ENCODE results near the gene CRB1.
"Not testable (repeated sequence)": the region's sequence is repeated elsewhere in the genome, so short reads cannot be mapped to it uniquely, and the experiment has no call there.

CRB1 gene

GRCh38 chr1:197394831-197395608 lies 127.0 kb downstream of the CRB1 start:
- in situ Hi-C loops (cut with HindIII; ENCODE audit: low sequenced_read_pairs), result no loop called here

GRCh38 chr1:197397895-197398294 lies 129.8 kb downstream of the CRB1 start:
- in situ Hi-C loops (cut with HindIII; ENCODE audit: low sequenced_read_pairs), result no loop called here

GRCh38 chr1:197399755-197400521 lies 131.9 kb downstream of the CRB1 start:
- in situ Hi-C loops (cut with HindIII; ENCODE audit: low sequenced_read_pairs), result no loop called here

GRCh38 chr1:197400522-197400902 lies 132.5 kb downstream of the CRB1 start:
- in situ Hi-C loops (cut with HindIII; ENCODE audit: low sequenced_read_pairs), result no loop called here

GRCh38 chr1:197402189-197402588 lies 134.1 kb downstream of the CRB1 start:
- in situ Hi-C loops (cut with HindIII; ENCODE audit: low sequenced_read_pairs), result no loop called here

GRCh38 chr1:197404774-197405173 lies 136.7 kb downstream of the CRB1 start:
- in situ Hi-C loops (cut with HindIII; ENCODE audit: low sequenced_read_pairs), result not testable (repeated sequence)

GRCh38 chr1:197405614-197406013 lies 137.6 kb downstream of the CRB1 start:
- in situ Hi-C loops (cut with HindIII; ENCODE audit: low sequenced_read_pairs), result not testable (repeated sequence)

- in situ Hi-C loops (cut with HindIII; ENCODE audit: low sequenced_read_pairs), result no loop called here
These were observed 145.5 kb downstream of the CRB1 start for GRCh38 chr1:197413564-197413963.

- in situ Hi-C loops (cut with HindIII; ENCODE audit: low sequenced_read_pairs), result no loop called here
These were observed 147.2 kb downstream of the CRB1 start for GRCh38 chr1:197415221-197415620.

- in situ Hi-C loops (cut with HindIII; ENCODE audit: low sequenced_read_pairs), result no loop called here
These were observed 150.6 kb downstream of the CRB1 start for GRCh38 chr1:197418693-197419092.

GRCh38 chr1:197422993-197423392 lies 154.9 kb downstream of the CRB1 start:
- in situ Hi-C loops (cut with HindIII; ENCODE audit: low sequenced_read_pairs), result no loop called here

GRCh38 chr1:197424380-197424779 lies 156.3 kb downstream of the CRB1 start:
- in situ Hi-C loops (cut with HindIII; ENCODE audit: low sequenced_read_pairs), result no loop called here

GRCh38 chr1:197429372-197429771 lies 161.3 kb downstream of the CRB1 start:
- in situ Hi-C loops (cut with HindIII; ENCODE audit: low sequenced_read_pairs), result no loop called here

GRCh38 chr1:197435224-197435623 lies 167.2 kb downstream of the CRB1 start:
- in situ Hi-C loops (cut with HindIII; ENCODE audit: low sequenced_read_pairs), result no loop called here

GRCh38 chr1:197437601-197438000 lies 169.5 kb downstream of the CRB1 start:
- in situ Hi-C loops (cut with HindIII; ENCODE audit: low sequenced_read_pairs), result no loop called here

GRCh38 chr1:197438010-197438790 lies 170.1 kb downstream of the CRB1 start:
- in situ Hi-C loops (cut with HindIII; ENCODE audit: low sequenced_read_pairs), result no loop called here

GRCh38 chr1:197439708-197440280 lies 171.7 kb downstream of the CRB1 start:
- in situ Hi-C loops (cut with HindIII; ENCODE audit: low sequenced_read_pairs), result no loop called here

- in situ Hi-C loops (cut with HindIII; ENCODE audit: low sequenced_read_pairs), result no loop called here
These were observed 172.7 kb downstream of the CRB1 start for GRCh38 chr1:197440715-197441114.

GRCh38 chr1:197441999-197442414 lies 174.0 kb downstream of the CRB1 start:
- in situ Hi-C loops (cut with HindIII; ENCODE audit: low sequenced_read_pairs), result no loop called here

GRCh38 chr1:197444755-197445154 lies 176.7 kb downstream of the CRB1 start:
- in situ Hi-C loops (cut with HindIII; ENCODE audit: low sequenced_read_pairs), result no loop called here

GRCh38 chr1:197448121-197448779 lies 180.2 kb downstream of the CRB1 start:
- in situ Hi-C loops (cut with HindIII; ENCODE audit: low sequenced_read_pairs), result no loop called here

All from DLD1 (cell line).